GM18511 (cell line): ENCODE measurements around the gene WTAP.

Experiments
- ATAC-seq: cut with Tn5 transposase; IDR thresholded peaks from one replicate; pipeline ENCODE4 v1.9.1; 2021; ENCODE audit warnings: mild to moderate bottlenecking, moderate library complexity; ENCODE audit not compliant: unreplicated experiment

Gene WTAP

GRCh38 chr6:159800141-159800865, 73.0 kb downstream of the WTAP start, which contains the start of gene PNLDC1:
Gene PNLDC1, plus strand, starts transcription at chr6:159800276. Its CDS starts 32 bp downstream, at chr6:159800308.
- no peak for ATAC-seq

- ATAC-seq = no peak
Observed at GRCh38 chr6:159801935-159802334, 74.6 kb downstream of the WTAP start.

- no peak for ATAC-seq
Observed at GRCh38 chr6:159804504-159804903, 77.2 kb downstream of the WTAP start.

- ATAC-seq = no peak
Observed at GRCh38 chr6:159805440-159806020, 78.2 kb downstream of the WTAP start.
